Stimulated activated CD4-positive, alpha-beta T cell treated with anti-CD3 and anti-CD28 coated beads, Interleukin-1b, Interleukin-23, amount 100 ng/mL, for 1 hour (primary cell): ENCODE data around the gene ECSIT.
A peak's percentile ranks its signal among the peaks of the same experiment; 100 is the strongest.

ENCODE experiments used
- DNase-seq, 2 donors: peaks; one replicate each; pipeline ENCODE4 v3.0.0-alpha.2; 2020; ENCODE audit warnings: low read depth in 2 of 2

The ECSIT gene

GRCh38 chr19:11550265-11550664, 21.3 kb upstream of the ECSIT start:
- DNase-seq, result no peak

GRCh38 chr19:11549386-11549953, 20.5 kb upstream of the ECSIT start:
- DNase-seq, result no peak

- DNase-seq, result no peak
Measured at GRCh38 chr19:11547929-11548700, 19.2 kb upstream of the ECSIT start.

- DNase-seq, result no peak
Measured at GRCh38 chr19:11541238-11541637, 12.3 kb upstream of the ECSIT start.

GRCh38 chr19:11540645-11541044, 11.7 kb upstream of the ECSIT start:
- no peak for DNase-seq

GRCh38 chr19:11539495-11540365, 10.8 kb upstream of the ECSIT start:
- DNase-seq, result no peak

GRCh38 chr19:11538232-11539036, 9.5 kb upstream of the ECSIT start, which contains the start of gene CNN1:
TSS of gene CNN1 (plus strand) at chr19:11538851. CDS start at chr19:11538928, 77 bp downstream.
- no peak for DNase-seq

GRCh38 chr19:11535792-11536595, 7.1 kb upstream of the ECSIT start:
- peak; percentile 73 to 83 for DNase-seq

- no peak for DNase-seq
Measured at GRCh38 chr19:11534948-11535347, 6.0 kb upstream of the ECSIT start.

GRCh38 chr19:11534538-11534937, 5.6 kb upstream of the ECSIT start:
- no peak for DNase-seq

- DNase-seq, result no peak
Measured at GRCh38 chr19:11530432-11530831, 1.5 kb upstream of the ECSIT start.

GRCh38 chr19:11519138-11519537, 9.8 kb downstream of the ECSIT start:
- DNase-seq, result no peak

- no peak for DNase-seq
Measured at GRCh38 chr19:11513946-11514345, 15.0 kb downstream of the ECSIT start.

- DNase-seq, result no peak
Measured at GRCh38 chr19:11510444-11510843, 18.5 kb downstream of the ECSIT start.

GRCh38 chr19:11507370-11508078, 21.4 kb downstream of the ECSIT start:
- DNase-seq, result no peak

GRCh38 chr19:11506967-11507366, 22.0 kb downstream of the ECSIT start:
- no peak for DNase-seq

- DNase-seq, result no peak
Measured at GRCh38 chr19:11506101-11506555, 22.8 kb downstream of the ECSIT start.

GRCh38 chr19:11505504-11506100, 23.3 kb downstream of the ECSIT start, which contains the start of gene ZNF653:
TSS of gene ZNF653 (minus strand) at chr19:11505839. CDS start at chr19:11505786, 53 bp downstream.
- DNase-seq, result peak; percentile 87 to 88

GRCh38 chr19:11505032-11505503, 23.9 kb downstream of the ECSIT start:
- DNase-seq, result peak; percentile 90 to 94
